Caco-2 (cell line): ENCODE measurements around the gene FRMD4B. TPM values are rescaled to one million over a fixed set of nuclear protein-coding genes. Genes with fewer than 3 reads are reported as not detected.

Source experiments
- BruUV-seq: library from RNA; stranded (reverse); fragments of 400-500 nt; replicated peaks from 2 replicates; lab custom pipeline; 2021; lab: Mats Ljungman, UMichigan
- CTCF ChIA-PET: fragments of 300-600 bp; sonication (Branson Sonifier 250); formaldehyde crosslinking; loops from one replicate; lab custom pipeline; 2022; ENCODE audit warnings: antibody characterized with exemption; lab: Charles Lee
- POLR2A ChIA-PET: fragments of 300-600 bp; sonication (Branson Sonifier 250); formaldehyde crosslinking; loops from one replicate; lab custom pipeline; 2022; ENCODE audit warnings: antibody characterized with exemption; lab: Charles Lee
- DNase-seq, 2 experiments: peaks; one replicate each; pipeline versions ENCODE4 v3.0.0 to v3.0.0-alpha.2; 2020 to 2022
- H3K27me3 ChIP-seq: replicated peaks from 2 replicates; pipeline ENCODE4 v1.6.0; 2011; ENCODE audit warnings: low read length; ENCODE audit not compliant: control insufficient read depth, insufficient read depth
- H3K36me3 ChIP-seq: 2 replicates; pipeline ENCODE4 v1.5.1; 2011; ENCODE audit warnings: low read length; ENCODE audit not compliant: control insufficient read depth, insufficient read depth
- H3K4me1 ChIP-seq: fragments of 250-450 bp; sonication (Bioruptor Pico); 2 replicates; pipeline ENCODE4 v1.5.1; 2020; ENCODE audit warnings: mild to moderate bottlenecking
- H3K4me3 ChIP-seq: 2 replicates; pipeline ENCODE4 v1.5.1; 2011; ENCODE audit warnings: low read depth, mild to moderate bottlenecking, control low read depth, low read length
- H3K9me3 ChIP-seq: fragments of 250-450 bp; sonication (Bioruptor Pico); 2 replicates; pipeline ENCODE4 v1.5.1; 2020; ENCODE audit warnings: mild to moderate bottlenecking, moderate library complexity
- H3K27ac Mint-ChIP-seq: one replicate; pipeline ENCODE4 v1.8.0; 2022; ENCODE audit warnings: mixed read lengths; ENCODE audit not compliant: unreplicated experiment
- H3K27me3 Mint-ChIP-seq: one replicate; pipeline ENCODE4 v1.8.0; 2022; ENCODE audit warnings: mixed read lengths; ENCODE audit not compliant: insufficient read depth, unreplicated experiment
- H3K36me3 Mint-ChIP-seq: one replicate; pipeline ENCODE4 v1.8.0; 2022; ENCODE audit warnings: mild to moderate bottlenecking, mixed read lengths; ENCODE audit not compliant: insufficient read depth, unreplicated experiment
- H3K4me1 Mint-ChIP-seq: one replicate; pipeline ENCODE4 v1.8.0; 2022; ENCODE audit warnings: low read depth, mixed read lengths; ENCODE audit not compliant: unreplicated experiment
- H3K4me3 Mint-ChIP-seq: one replicate; pipeline ENCODE4 v1.8.0; 2022; ENCODE audit warnings: mild to moderate bottlenecking, moderate library complexity, mixed read lengths; ENCODE audit not compliant: unreplicated experiment
- H3K9me3 Mint-ChIP-seq: one replicate; pipeline ENCODE4 v1.8.0; 2022; ENCODE audit warnings: mixed read lengths; ENCODE audit not compliant: unreplicated experiment
- CTCF ChIP-seq, 2 experiments: fragments of 200-600 bp in 1 of 2; IDR thresholded peaks; 1 replicate in 1 of 2; 2 replicates in 1 of 2; pipeline versions ENCODE4 v1.5.1 to v1.8.0; 2011 to 2022; ENCODE audit warnings: antibody characterized with exemption in 1 of 2, control low read depth in 1 of 2, inconsistent platforms in 1 of 2, low read depth in 1 of 2, low read length in 1 of 2, mild to moderate bottlenecking in 1 of 2, moderate library complexity in 1 of 2; ENCODE audit not compliant: insufficient read depth in 1 of 2, severe bottlenecking in 1 of 2, unreplicated experiment in 1 of 2
- intact Hi-C: fragments of 100-400 bp; cut with micrococcal nuclease; formaldehyde crosslinking; loops from one replicate; pipeline ENCODE4 v1.10.0; 2022; ENCODE audit not compliant: unreplicated experiment
- total RNA-seq: library from RNA; stranded (reverse); gene quantifications from 2 replicates; pipeline ENCODE4 v1.2.3, GENCODE V29; 2022

The FRMD4B gene
- total RNA-seq, 1 experiment from 2014 or later: 47.5 TPM

- DNase-seq: peak; percentile 86 to 93
- BruUV-seq: no TSS peak
These were observed 135.9 kb downstream of the FRMD4B start for GRCh38 chr3:69250014-69250413.

GRCh38 chr3:69249001-69249400, 136.9 kb downstream of the FRMD4B start:
- Mint-ChIP-seq H3K27ac (peak overlapping the region; percentile 97), H3K27me3 (no peaks in the 10 kb centered on the region), H3K4me1 (peaks cover 37% of the 10 kb centered on the region), H3K4me3 (peak overlapping the region; percentile 90), H3K9me3 (no peaks in the 10 kb centered on the region), H3K36me3 (peaks cover 60% of the 10 kb centered on the region)
- POLR2A ChIA-PET: interaction anchor here (0.5 to 1.4 kb wide), 3 partner anchors 10 to 66 kb away, joined by 3 to 4 read pairs (median 3); no protein-coding TSS in a partner anchor
- H3K9me3 ChIP-seq: no peaks in the 10 kb centered on the region
- CTCF ChIA-PET: no interaction called here
- H3K4me1 ChIP-seq: peaks cover 69% of the 10 kb centered on the region
- peak overlapping the region; percentile 43 for H3K4me3 ChIP-seq
- no peak for DNase-seq
- no peak for TF ChIP-seq CTCF (IDR thresholded peaks at IDR 0.05; ENCODE audit: insufficient read depth in 1 of 2, low read depth in 1 of 2, low read length in 1 of 2, severe bottlenecking in 1 of 2, unreplicated experiment in 1 of 2)
- intact Hi-C loops: no loop called here
- BruUV-seq: TSS peak; percentile 50
- H3K27me3 ChIP-seq: no peaks in the 10 kb centered on the region
- no peaks in the 10 kb centered on the region; the same call in 1 of the 2 replicates for H3K36me3 ChIP-seq

More at GRCh38 chr3:69250014-69250413, 135.9 kb downstream of the FRMD4B start:
- TF ChIP-seq CTCF (IDR thresholded peaks at IDR 0.05; ENCODE audit: insufficient read depth in 1 of 2, low read depth in 1 of 2, low read length in 1 of 2, severe bottlenecking in 1 of 2, unreplicated experiment in 1 of 2): no peak
- ChIA-PET CTCF (interaction anchor here (0.9 kb wide), 1 partner anchor 57 kb away, joined by 3 read pairs; no protein-coding TSS in a partner anchor), POLR2A (interaction anchor here (1.4 to 2.0 kb wide), 2 partner anchors 9 to 11 kb away, joined by 4 to 14 read pairs; no protein-coding TSS in a partner anchor)
- Mint-ChIP-seq H3K4me1 (peaks cover 40% of the 10 kb centered on the region), H3K27ac (peak overlapping the region; percentile 97), H3K36me3 (peaks cover 54% of the 10 kb centered on the region), H3K27me3 (no peaks in the 10 kb centered on the region), H3K4me3 (peak overlapping the region; percentile 90), H3K9me3 (no peaks in the 10 kb centered on the region)
- H3K4me1 ChIP-seq: peaks cover 69% of the 10 kb centered on the region
- peak overlapping the region; percentile 43 for H3K4me3 ChIP-seq
- intact Hi-C loops: loop anchor here (2.0 kb wide), 3 partner anchors 39 to 71 kb away; no protein-coding TSS in a partner anchor
- H3K9me3 ChIP-seq: no peaks in the 10 kb centered on the region
- no peaks in the 10 kb centered on the region for H3K27me3 ChIP-seq
- H3K36me3 ChIP-seq: no peaks in the 10 kb centered on the region; the same call in 1 of the 2 replicates

- peaks cover 42% of the 10 kb centered on the region for H3K4me1 Mint-ChIP-seq
- no peak for TF ChIP-seq CTCF (IDR thresholded peaks at IDR 0.05; ENCODE audit: insufficient read depth in 1 of 2, low read depth in 1 of 2, low read length in 1 of 2, severe bottlenecking in 1 of 2, unreplicated experiment in 1 of 2)
- peak overlapping the region; percentile 97 for H3K27ac Mint-ChIP-seq
- H3K4me3 Mint-ChIP-seq: peak overlapping the region; percentile 90
- no peaks in the 10 kb centered on the region for H3K9me3 Mint-ChIP-seq
- intact Hi-C loops: no loop called here
- no peaks in the 10 kb centered on the region for H3K27me3 ChIP-seq
- no peak for DNase-seq
- BruUV-seq: no TSS peak
- H3K9me3 ChIP-seq: no peaks in the 10 kb centered on the region
- H3K4me3 ChIP-seq: peak overlapping the region; percentile 43
- no peaks in the 10 kb centered on the region for H3K27me3 Mint-ChIP-seq
- no peaks in the 10 kb centered on the region; the same call in 1 of the 2 replicates for H3K36me3 ChIP-seq
- peaks cover 66% of the 10 kb centered on the region for H3K36me3 Mint-ChIP-seq
- H3K4me1 ChIP-seq: peaks cover 69% of the 10 kb centered on the region
- ChIA-PET POLR2A (interaction anchor here (0.5 to 0.8 kb wide), 2 partner anchors 48 to 66 kb away, joined by 3 read pairs; no protein-coding TSS in a partner anchor), CTCF (no interaction called here)
These were observed 137.5 kb downstream of the FRMD4B start for GRCh38 chr3:69248436-69248835.
